AG04449 (cell line): Measurements from ENCODE around the gene TRIM51.
"Not testable (repeated sequence)": the region's sequence is repeated elsewhere in the genome, so short reads cannot be mapped to it uniquely, and the experiment has no call there.

ENCODE experiments used
- CTCF ChIA-PET: fragments of 350-600 bp; formaldehyde crosslinking; extraction: SDS; loops from one replicate; lab custom pipeline; 2021; ENCODE audit warnings: antibody characterized with exemption; lab: Yijun Ruan, JAX
- POLR2A ChIA-PET: fragments of 400-600, 350-600 bp; formaldehyde crosslinking; extraction: SDS; loops from one replicate; lab custom pipeline; 2020; ENCODE audit warnings: antibody characterized with exemption, inconsistent platforms; lab: Yijun Ruan, JAX
- DNase-seq: peaks from one replicate; pipeline ENCODE4 v3.0.0-alpha.2; 2010; ENCODE audit warnings: low read depth, low spot score
- H3K4me3 ChIP-seq: 2 replicates; pipeline ENCODE4 v1.5.1; 2011; ENCODE audit warnings: low read depth, mild to moderate bottlenecking, control low read depth, low read length
- TF ChIP-seq, protein P1 (sequence below): IDR thresholded peaks from one replicate; pipeline ENCODE4 v1.5.1; 2011; ENCODE audit warnings: mild to moderate bottlenecking, moderate library complexity, low read length, control low read depth, inconsistent platforms; ENCODE audit not compliant: insufficient read depth; ENCODE audit errors: missing control alignments

Gene TRIM51, protein sequence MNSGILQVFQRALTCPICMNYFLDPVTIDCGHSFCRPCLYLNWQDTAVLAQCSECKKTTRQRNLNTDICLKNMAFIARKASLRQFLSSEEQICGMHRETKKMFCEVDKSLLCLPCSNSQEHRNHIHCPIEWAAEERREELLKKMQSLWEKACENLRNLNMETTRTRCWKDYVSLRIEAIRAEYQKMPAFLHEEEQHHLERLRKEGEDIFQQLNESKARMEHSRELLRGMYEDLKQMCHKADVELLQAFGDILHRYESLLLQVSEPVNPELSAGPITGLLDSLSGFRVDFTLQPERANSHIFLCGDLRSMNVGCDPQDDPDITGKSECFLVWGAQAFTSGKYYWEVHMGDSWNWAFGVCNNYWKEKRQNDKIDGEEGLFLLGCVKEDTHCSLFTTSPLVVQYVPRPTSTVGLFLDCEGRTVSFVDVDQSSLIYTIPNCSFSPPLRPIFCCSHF

DNA sequence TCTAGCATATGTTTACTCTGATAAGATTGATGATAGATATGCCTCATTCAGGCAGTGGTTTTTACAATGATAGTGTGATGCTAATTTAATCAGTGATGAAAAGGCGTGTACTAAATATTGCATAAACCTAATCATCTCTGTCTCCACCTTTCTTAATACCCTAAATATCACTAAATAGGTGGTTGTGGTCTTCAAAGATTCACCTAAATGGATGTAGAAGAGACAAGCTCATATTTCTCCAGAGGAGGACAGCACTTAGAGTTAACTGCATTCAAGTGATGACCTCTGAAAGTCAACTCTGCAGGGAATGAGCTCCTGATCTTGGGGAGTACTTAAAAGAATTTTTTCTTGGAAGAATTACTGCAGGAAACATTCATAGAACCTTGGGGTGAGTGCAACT lies at the start of gene TRIM51:
Gene TRIM51, plus strand, starts transcription at position 301 of the 400 bp plus-strand sequence. CDS start 2,132 bp downstream, outside the sequence.
- H3K4me3 ChIP-seq, POLR2A ChIA-PET, DNase-seq, CTCF ChIA-PET: not testable (repeated sequence)

DNA sequence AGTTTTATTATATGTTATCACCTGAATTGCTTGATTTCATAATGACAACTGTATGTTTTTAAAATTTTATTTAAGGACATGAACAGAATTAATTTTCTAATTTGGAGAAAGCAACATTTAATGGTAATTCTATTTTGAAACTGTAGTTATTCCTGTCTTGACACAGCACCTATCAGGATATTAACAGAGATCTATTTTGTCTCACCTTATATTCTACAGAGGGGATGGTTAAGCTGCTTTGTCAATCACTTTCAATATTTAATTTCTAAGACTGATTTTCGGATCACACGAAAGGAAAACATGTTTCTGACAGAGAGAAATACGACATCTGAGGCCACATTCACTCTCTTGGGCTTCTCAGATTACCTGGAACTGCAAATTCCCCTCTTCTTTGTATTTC lies 44.6 kb upstream of the TRIM51 start, which contains the start of gene OR5D16:
Gene OR5D16, plus strand, starts transcription at position 301 of the 400 bp plus-strand sequence. Its CDS starts 0 bp downstream, at position 301.
- H3K4me3 ChIP-seq: no peak within 1 kb of the TSS
- CTCF ChIA-PET: no interaction called here
- DNase-seq: no peak
- TF ChIP-seq, protein P1, sequence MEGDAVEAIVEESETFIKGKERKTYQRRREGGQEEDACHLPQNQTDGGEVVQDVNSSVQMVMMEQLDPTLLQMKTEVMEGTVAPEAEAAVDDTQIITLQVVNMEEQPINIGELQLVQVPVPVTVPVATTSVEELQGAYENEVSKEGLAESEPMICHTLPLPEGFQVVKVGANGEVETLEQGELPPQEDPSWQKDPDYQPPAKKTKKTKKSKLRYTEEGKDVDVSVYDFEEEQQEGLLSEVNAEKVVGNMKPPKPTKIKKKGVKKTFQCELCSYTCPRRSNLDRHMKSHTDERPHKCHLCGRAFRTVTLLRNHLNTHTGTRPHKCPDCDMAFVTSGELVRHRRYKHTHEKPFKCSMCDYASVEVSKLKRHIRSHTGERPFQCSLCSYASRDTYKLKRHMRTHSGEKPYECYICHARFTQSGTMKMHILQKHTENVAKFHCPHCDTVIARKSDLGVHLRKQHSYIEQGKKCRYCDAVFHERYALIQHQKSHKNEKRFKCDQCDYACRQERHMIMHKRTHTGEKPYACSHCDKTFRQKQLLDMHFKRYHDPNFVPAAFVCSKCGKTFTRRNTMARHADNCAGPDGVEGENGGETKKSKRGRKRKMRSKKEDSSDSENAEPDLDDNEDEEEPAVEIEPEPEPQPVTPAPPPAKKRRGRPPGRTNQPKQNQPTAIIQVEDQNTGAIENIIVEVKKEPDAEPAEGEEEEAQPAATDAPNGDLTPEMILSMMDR: no peak
- POLR2A ChIA-PET: no interaction called here

DNA sequence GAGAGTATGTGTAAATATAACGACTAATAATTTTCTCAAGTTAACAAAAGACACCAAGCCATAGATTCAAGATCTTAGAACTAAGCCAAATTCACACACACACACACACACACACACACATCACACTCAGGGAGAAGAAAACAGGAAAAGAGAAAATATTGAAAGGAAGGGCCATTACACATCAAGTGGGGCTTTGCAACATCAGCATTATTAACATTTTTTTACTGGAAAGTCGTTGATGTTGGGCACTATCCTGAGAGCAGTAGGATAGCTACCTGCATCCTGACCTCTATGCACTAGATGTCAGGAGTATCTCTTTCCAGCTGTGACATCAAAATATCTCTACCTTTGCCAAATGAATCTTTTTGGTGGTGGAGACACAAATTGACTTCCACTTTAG lies 35.6 kb upstream of the TRIM51 start:
- ChIA-PET POLR2A (no interaction called here), CTCF (no interaction called here)
- no peak for DNase-seq
- TF ChIP-seq, protein P1: no peak
- no peak overlapping the region for H3K4me3 ChIP-seq

DNA sequence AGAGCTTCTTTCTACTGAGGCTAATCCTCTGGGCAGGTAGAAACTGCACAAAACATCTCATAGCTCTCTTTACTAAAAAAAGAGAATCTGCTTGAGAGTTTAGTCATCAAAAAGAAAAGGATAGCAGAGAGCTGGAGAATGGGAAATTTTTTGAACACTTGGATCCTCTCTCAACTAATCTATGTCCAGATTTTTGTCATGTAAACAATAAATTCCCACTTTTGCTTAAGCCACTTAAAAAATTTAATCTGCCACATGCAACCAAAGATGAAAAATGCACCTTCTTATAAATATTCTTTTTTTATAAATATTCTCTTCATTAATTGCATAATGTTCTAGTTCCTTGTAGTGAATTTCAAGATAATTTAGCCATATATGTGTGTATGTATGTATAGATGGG lies 34.1 kb upstream of the TRIM51 start:
- DNase-seq: no peak
- CTCF ChIA-PET: no interaction called here
- no peak overlapping the region for H3K4me3 ChIP-seq
- TF ChIP-seq, protein P1: no peak
- POLR2A ChIA-PET: no interaction called here

DNA sequence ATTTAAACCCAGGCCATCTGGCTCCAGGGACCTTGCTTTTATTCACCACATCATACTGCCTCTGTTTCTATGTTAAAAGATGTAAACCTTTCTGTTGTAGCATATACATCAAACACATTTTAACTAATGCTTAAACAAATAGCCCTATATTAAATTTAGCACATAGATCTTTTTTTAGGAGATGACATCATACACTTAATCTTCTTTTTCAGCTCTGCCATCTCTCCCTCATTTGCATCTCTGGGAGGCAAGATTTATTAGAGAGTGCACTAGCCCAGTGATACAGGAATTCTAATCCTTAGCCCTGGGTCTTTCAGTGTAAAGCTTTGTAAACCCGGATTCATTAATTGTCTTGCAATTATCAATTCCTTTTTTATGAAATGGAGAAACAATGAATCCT lies 31.0 kb upstream of the TRIM51 start:
- TF ChIP-seq, protein P1: no peak
- H3K4me3 ChIP-seq: no peak overlapping the region
- ChIA-PET CTCF (no interaction called here), POLR2A (no interaction called here)
- no peak for DNase-seq

DNA sequence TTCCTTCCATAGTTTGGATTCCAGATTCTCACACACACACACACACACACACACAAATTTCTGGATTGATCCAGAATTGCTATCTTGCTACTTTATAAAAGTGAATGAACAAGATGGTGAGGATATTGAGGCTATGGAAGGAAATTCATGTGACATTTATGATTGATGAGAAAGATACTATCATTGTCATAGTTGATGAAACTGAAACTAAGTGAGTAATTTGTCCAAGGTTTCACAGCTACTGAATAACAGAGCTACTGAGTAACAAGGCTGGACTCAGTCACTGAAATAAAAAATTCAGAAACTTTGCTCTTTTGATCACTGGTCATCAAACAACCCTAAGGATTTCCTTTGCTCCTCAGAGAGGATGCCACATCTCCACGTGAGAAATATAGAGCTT lies 28.4 kb upstream of the TRIM51 start:
- TF ChIP-seq, protein P1: no peak
- ChIA-PET CTCF (no interaction called here), POLR2A (no interaction called here)
- DNase-seq: no peak
- H3K4me3 ChIP-seq: no peak overlapping the region

DNA sequence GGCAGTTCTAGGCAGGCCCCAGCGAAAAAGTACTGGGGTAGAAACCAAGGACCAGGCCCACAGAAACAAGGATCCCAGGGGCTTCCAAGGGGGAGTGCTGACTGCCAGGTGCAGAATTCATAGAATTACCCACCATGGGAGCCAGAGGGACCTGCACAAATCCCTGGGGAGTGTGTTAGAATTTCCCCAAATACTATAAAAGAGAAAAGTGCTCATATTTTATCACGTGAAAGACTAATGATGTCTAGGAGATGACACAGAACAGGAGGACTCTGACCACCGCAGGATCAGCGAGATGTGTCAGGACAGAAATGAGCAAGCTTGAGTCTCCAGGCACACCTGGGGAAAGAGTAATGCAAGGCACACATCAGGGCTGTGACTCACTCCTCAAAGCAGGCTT lies 15.7 kb upstream of the TRIM51 start:
- CTCF ChIA-PET, DNase-seq, H3K4me3 ChIP-seq, POLR2A ChIA-PET: not testable (repeated sequence)

DNA sequence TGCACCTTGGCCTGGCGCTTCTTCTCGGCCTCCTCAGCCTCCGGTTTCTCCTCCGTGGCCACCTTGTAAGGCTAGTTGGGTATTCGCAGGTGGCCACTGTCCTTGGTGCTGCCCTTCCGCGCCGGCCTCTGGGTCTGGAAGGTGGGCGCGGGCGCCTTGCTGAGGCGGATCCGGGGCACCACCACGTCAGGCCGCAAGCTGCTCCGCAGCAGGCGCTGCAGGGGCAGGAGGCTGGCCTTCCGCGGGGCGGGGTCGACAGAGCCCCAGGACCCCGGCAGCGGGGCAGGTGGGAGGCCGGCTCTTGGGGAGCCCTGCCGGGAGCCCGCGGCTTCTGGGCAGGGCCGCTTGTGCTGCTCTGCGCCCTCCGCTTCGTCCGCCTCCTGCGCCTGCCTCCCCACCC lies 10.4 kb upstream of the TRIM51 start:
- POLR2A ChIA-PET, DNase-seq, CTCF ChIA-PET, H3K4me3 ChIP-seq: not testable (repeated sequence)

DNA sequence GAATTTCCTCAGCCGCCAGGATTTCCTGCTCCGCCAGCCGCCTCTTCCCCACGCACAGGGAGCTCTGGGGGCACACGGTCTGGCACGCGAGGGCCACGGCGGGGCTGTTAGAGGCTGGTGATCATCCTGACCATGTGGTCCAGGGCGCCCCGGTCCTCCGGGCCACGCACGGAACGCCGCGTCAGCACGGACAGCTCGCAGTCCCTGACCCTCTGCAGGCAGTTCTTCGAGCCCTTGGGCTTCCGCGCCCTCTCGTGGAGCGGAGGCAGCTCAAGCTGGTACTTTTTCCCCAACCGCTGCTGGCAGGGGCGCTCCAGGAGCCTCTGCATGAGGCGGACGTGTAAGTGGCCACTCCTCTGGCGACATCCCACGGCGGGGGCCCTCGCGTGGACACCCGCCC lies 10.0 kb upstream of the TRIM51 start:
- DNase-seq, POLR2A ChIA-PET, H3K4me3 ChIP-seq, CTCF ChIA-PET: not testable (repeated sequence)

DNA sequence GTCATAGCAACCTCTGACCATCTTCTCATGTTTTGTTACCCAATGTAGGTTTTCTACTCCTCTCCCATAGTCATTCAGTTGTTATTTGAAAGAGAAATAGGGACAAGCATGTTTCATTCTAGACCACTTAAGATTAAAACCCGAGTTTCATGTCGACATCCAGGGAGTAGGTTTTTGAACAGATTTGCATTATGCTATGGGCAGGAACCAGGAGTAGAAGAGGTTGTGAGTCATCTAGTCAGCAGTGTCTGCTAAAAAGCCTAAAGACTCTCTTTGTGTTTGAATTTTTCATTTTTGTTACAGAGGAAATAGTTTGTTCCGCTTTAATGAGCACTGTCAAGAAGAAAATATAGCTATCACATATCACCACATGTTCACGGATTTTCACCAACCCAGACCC lies 1.9 kb downstream of the TRIM51 start:
- POLR2A ChIA-PET, DNase-seq, CTCF ChIA-PET, H3K4me3 ChIP-seq: not testable (repeated sequence)

DNA sequence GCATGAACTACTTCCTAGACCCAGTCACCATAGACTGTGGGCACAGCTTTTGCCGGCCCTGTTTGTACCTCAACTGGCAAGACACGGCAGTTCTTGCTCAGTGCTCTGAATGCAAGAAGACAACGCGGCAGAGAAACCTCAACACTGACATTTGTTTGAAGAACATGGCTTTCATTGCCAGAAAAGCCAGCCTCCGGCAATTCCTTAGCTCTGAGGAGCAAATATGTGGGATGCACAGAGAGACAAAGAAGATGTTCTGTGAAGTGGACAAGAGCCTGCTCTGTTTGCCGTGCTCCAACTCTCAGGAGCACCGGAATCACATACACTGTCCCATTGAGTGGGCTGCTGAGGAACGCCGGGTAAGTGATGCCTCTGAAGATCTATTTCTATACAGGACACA lies 2.4 kb downstream of the TRIM51 start:
- H3K4me3 ChIP-seq, CTCF ChIA-PET, POLR2A ChIA-PET, DNase-seq: not testable (repeated sequence)
